KMS-11 (cell line): ENCODE data around the gene ACOT11.
"Not testable (repeated sequence)": the region's sequence is repeated elsewhere in the genome, so short reads cannot be mapped to it uniquely, and the experiment has no call there.

Experiments used
- H2AFZ ChIP-seq: fragments of 200-600 bp; sonication (generic); 2 replicates; pipeline ENCODE4 v1.6.1; 2016; ENCODE audit warnings: antibody characterized with exemption, mixed run types, low read depth
- H3K27ac ChIP-seq: fragments of 200-600 bp; sonication (generic); 2 replicates; pipeline ENCODE4 v1.6.1; 2016; ENCODE audit warnings: mild to moderate bottlenecking, mixed run types
- H3K27me3 ChIP-seq: fragments of 200-600 bp; sonication (generic); 2 replicates; pipeline ENCODE4 v1.6.1; 2017; ENCODE audit warnings: mild to moderate bottlenecking, low read depth, mixed run types, moderate library complexity; ENCODE audit not compliant: insufficient read depth
- H3K36me3 ChIP-seq: fragments of 200-600 bp; sonication (generic); 2 replicates; pipeline ENCODE4 v1.6.1; 2017; ENCODE audit warnings: mild to moderate bottlenecking, mixed run types; ENCODE audit not compliant: insufficient read depth
- H3K4me1 ChIP-seq: fragments of 200-600 bp; sonication (generic); 2 replicates; pipeline ENCODE4 v1.6.1; 2016; ENCODE audit warnings: mild to moderate bottlenecking, low read depth, mixed run types; ENCODE audit not compliant: poor library complexity, severe bottlenecking
- H3K4me2 ChIP-seq: fragments of 200-600 bp; sonication (generic); 2 replicates; pipeline ENCODE4 v1.7.0; 2016; ENCODE audit warnings: mild to moderate bottlenecking, mixed run types
- H3K4me3 ChIP-seq: fragments of 200-600 bp; sonication (generic); IDR thresholded peaks from 2 replicates; pipeline ENCODE4 v1.6.1; 2017; ENCODE audit warnings: low read depth, low read length, mixed read lengths; ENCODE audit not compliant: insufficient read depth
- H3K79me2 ChIP-seq: fragments of 200-600 bp; sonication (generic); 2 replicates; pipeline ENCODE4 v1.6.1; 2016; ENCODE audit warnings: low read depth, mixed run types; ENCODE audit not compliant: insufficient read depth
- H3K9ac ChIP-seq: fragments of 200-600 bp; sonication (generic); 2 replicates; pipeline ENCODE4 v1.6.1; 2016; ENCODE audit warnings: mild to moderate bottlenecking, mixed run types
- H4K20me1 ChIP-seq: fragments of 200-600 bp; sonication (generic); 2 replicates; pipeline ENCODE4 v1.6.1; 2016; ENCODE audit warnings: mild to moderate bottlenecking, mixed run types; ENCODE audit not compliant: insufficient read depth
- TF ChIP-seq, protein P1 (sequence below): fragments of 200-600 bp; sonication (generic); conservative IDR thresholded peaks from 2 replicates; pipeline ENCODE4 v1.6.1; 2017; ENCODE audit warnings: low read depth, mild to moderate bottlenecking, antibody characterized with exemption, low read length, moderate library complexity, mixed read lengths

Gene ACOT11

DNA sequence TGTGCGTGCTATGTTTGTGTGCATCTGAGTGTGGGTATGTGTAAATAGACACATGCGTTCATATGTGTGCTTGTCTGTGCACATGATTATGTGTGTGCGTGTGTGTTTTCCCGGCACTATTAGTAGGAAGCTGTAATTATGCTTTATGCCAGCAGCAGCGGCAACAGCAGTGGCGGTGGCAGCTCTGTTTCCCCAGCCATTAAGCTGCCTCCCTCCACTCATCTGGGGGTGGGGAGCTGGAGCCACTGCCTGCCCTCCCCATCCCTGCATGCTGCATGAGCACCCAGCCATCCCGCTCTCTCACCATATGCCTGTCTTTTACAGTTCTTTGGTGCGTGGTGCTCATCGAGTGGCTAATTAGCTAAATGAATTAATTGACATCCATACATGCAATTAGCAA, 30.5 kb upstream of the ACOT11 start:
- Histone ChIP-seq H3K4me3 (no peak overlapping the region), H3K36me3 (no peaks in the 10 kb centered on the region), H3K79me2 (no peaks in the 10 kb centered on the region), H2AFZ (no peak overlapping the region), H3K27ac (no peak overlapping the region), H4K20me1 (no peaks in the 10 kb centered on the region), H3K27me3 (no peaks in the 10 kb centered on the region), H3K9ac (no peak overlapping the region), H3K4me1 (no peaks in the 10 kb centered on the region), H3K4me2 (no peak overlapping the region)
- TF ChIP-seq, protein P1, sequence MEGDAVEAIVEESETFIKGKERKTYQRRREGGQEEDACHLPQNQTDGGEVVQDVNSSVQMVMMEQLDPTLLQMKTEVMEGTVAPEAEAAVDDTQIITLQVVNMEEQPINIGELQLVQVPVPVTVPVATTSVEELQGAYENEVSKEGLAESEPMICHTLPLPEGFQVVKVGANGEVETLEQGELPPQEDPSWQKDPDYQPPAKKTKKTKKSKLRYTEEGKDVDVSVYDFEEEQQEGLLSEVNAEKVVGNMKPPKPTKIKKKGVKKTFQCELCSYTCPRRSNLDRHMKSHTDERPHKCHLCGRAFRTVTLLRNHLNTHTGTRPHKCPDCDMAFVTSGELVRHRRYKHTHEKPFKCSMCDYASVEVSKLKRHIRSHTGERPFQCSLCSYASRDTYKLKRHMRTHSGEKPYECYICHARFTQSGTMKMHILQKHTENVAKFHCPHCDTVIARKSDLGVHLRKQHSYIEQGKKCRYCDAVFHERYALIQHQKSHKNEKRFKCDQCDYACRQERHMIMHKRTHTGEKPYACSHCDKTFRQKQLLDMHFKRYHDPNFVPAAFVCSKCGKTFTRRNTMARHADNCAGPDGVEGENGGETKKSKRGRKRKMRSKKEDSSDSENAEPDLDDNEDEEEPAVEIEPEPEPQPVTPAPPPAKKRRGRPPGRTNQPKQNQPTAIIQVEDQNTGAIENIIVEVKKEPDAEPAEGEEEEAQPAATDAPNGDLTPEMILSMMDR: no peak

DNA sequence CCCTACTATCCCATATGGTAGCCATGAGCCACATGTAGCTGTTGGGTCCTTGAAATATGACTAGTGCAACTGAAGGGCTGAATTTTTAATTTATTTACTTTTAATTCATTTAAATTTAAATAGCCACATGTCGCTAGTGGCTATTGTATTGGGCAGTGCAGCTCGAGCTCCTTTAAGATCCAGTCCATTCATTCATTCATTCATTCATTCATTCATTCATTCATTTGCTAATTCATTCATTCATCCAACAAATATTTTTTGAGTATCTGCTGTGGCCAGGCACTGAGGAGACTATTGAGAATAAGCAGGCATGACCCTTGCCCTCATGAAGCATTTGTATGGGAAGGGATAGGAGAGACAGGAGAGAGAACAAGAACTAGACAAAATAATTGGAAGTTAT, 29.5 kb upstream of the ACOT11 start:
- H2AFZ ChIP-seq: no peak overlapping the region
- H3K4me3 ChIP-seq: no peak overlapping the region
- TF ChIP-seq, protein P1: no peak
- H3K27me3 ChIP-seq: no peaks in the 10 kb centered on the region
- H4K20me1 ChIP-seq: no peaks in the 10 kb centered on the region
- no peaks in the 10 kb centered on the region for H3K4me1 ChIP-seq
- no peak overlapping the region for H3K9ac ChIP-seq
- H3K36me3 ChIP-seq: no peaks in the 10 kb centered on the region
- no peak overlapping the region for H3K4me2 ChIP-seq
- H3K79me2 ChIP-seq: no peaks in the 10 kb centered on the region
- no peak overlapping the region for H3K27ac ChIP-seq

GRCh38 chr1:54519709-54520108, 28.3 kb upstream of the ACOT11 start:
- H3K36me3 ChIP-seq: no peaks in the 10 kb centered on the region
- H3K79me2 ChIP-seq: no peaks in the 10 kb centered on the region
- no peak overlapping the region for H2AFZ ChIP-seq

DNA sequence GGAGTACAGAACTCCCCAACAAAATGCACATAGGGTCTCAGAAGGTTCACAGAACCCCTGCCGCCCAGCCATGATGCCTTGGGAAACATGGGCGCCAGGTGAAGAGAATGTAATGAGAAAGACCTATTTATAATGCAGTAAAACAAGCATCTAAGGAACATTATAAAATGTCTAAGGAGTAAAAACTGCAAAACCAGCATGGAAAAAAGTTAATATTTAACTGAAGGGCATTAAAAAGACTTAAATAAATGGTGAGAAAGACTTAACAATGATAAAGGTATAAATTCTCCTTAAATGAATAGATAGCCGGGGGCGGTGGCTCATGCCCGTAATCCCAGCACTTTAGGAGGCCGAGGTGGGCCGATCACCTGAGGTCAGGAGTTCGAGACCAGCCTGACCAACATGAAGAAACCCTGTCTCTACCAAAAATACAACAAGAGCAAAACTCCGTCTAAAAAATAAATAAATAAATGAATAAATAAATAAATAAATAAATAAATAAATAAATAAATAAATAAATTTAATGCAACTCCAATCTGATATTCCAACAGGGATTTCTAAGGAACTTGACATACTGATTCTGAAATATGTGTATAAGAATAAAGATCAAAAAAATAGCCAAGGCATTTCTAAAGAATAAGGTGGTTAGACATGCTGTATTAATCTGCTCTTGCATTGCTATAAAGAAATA, 27.3 kb upstream of the ACOT11 start:
- Histone ChIP-seq H3K36me3 (no peaks in the 10 kb centered on the region), H3K27me3 (no peaks in the 10 kb centered on the region), H2AFZ (no peak overlapping the region), H3K4me1 (no peaks in the 10 kb centered on the region), H3K27ac (no peak overlapping the region), H4K20me1 (no peaks in the 10 kb centered on the region), H3K4me3 (no peak overlapping the region), H3K4me2 (no peak overlapping the region), H3K9ac (no peak overlapping the region), H3K79me2 (no peaks in the 10 kb centered on the region)
- TF ChIP-seq, protein P1: no peak

More at GRCh38 chr1:54519709-54520108, 28.3 kb upstream of the ACOT11 start:
- Histone ChIP-seq H4K20me1 (no peaks in the 10 kb centered on the region), H3K4me2 (no peak overlapping the region), H3K27ac (no peak overlapping the region), H3K27me3 (no peaks in the 10 kb centered on the region), H3K4me3 (no peak overlapping the region), H3K4me1 (no peaks in the 10 kb centered on the region), H3K9ac (no peak overlapping the region)
- TF ChIP-seq, protein P1: 0 out of 2 replicates have a peak, but pooled peaks have one; percentile 13

GRCh38 chr1:54526565-54526964, 21.5 kb upstream of the ACOT11 start:
- H3K9ac ChIP-seq, H4K20me1 ChIP-seq, H3K27me3 ChIP-seq, H3K4me3 ChIP-seq, H2AFZ ChIP-seq, H3K27ac ChIP-seq, H3K79me2 ChIP-seq, H3K36me3 ChIP-seq, H3K4me2 ChIP-seq, H3K4me1 ChIP-seq: not testable (repeated sequence)
